Keratinocyte (primary cell): ENCODE data around the gene ZNF451.

ENCODE experiments used
- CTCF ChIP-seq, 3 experiments: IDR thresholded peaks in 1 of 3; conservative IDR thresholded peaks in 1 of 3; optimal IDR thresholded peaks in 1 of 3; 2 replicates in 2 of 3; 3 replicates in 1 of 3; pipeline versions ENCODE3 to v1.5.1; 2011; ENCODE audit warnings: low read length in 3 of 3, mild to moderate bottlenecking in 3 of 3, moderate library complexity in 2 of 3, control low read depth in 1 of 3, inconsistent platforms in 1 of 3; ENCODE audit not compliant: insufficient read depth in 2 of 3; ENCODE audit errors: extremely low read depth in 1 of 3
- EZH2 ChIP-seq: IDR thresholded peaks from one replicate; pipeline ENCODE4 v1.6.1; 2012; ENCODE audit warnings: inconsistent platforms, mild to moderate bottlenecking, low read length, moderate library complexity

- TF ChIP-seq CTCF (optimal IDR thresholded peaks at IDR 0.05 in 1 of 3, IDR thresholded peaks at IDR 0.05 in 1 of 3, conservative IDR thresholded peaks at IDR 0.05 in 1 of 3; ENCODE audit: extremely low read depth in 1 of 3, insufficient read depth in 2 of 3, low read length in 3 of 3) = no peak
- TF ChIP-seq EZH2 = no peak
These were observed 4.7 kb downstream of the ZNF451 start for GRCh38 chr6:57094689-57095088.
